Measurements from ENCODE around the gene GSK3A. TPM values are rescaled to one million over a fixed set of nuclear protein-coding genes. Genes with fewer than 3 reads are reported as not detected.

Gene GSK3A
- total RNA-seq, 2 experiments from 2014 or later: 38.2 to 39.0 TPM

DNA sequence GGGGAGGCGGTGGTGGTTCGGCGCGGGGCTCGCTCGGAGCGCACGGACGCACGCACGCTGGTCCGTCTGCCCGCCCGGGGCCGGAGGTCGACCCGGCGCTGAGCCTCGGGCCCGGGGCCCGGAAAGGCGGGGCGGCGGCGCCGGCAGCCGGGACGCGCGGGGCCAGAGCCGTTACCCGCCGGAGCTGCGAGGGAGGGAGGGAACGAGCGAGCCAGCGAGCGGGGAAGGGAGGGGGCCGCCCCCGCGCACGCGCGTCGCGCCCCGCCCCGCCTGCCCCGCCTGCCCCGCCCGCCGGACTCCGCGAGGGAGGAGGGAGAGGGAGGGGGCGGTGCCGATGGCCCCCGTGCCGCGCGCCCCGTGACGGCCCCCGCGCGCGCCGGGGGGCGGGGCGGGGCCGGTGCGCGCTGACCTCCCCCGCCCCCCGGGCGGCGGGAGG lies 41.7 kb upstream of the GSK3A start:
- peak; percentile 86 for DNase-seq
- peaks cover 34% of the 10 kb centered on the region for H3K4me1 Mint-ChIP-seq
- H3K27ac Mint-ChIP-seq: no peak overlapping the region
- H3K4me3 Mint-ChIP-seq: no peak overlapping the region
- no peaks in the 10 kb centered on the region for H3K9me3 Mint-ChIP-seq
- no peaks in the 10 kb centered on the region for H3K27me3 Mint-ChIP-seq
- peaks cover 4% of the 10 kb centered on the region for H3K36me3 Mint-ChIP-seq

DNA sequence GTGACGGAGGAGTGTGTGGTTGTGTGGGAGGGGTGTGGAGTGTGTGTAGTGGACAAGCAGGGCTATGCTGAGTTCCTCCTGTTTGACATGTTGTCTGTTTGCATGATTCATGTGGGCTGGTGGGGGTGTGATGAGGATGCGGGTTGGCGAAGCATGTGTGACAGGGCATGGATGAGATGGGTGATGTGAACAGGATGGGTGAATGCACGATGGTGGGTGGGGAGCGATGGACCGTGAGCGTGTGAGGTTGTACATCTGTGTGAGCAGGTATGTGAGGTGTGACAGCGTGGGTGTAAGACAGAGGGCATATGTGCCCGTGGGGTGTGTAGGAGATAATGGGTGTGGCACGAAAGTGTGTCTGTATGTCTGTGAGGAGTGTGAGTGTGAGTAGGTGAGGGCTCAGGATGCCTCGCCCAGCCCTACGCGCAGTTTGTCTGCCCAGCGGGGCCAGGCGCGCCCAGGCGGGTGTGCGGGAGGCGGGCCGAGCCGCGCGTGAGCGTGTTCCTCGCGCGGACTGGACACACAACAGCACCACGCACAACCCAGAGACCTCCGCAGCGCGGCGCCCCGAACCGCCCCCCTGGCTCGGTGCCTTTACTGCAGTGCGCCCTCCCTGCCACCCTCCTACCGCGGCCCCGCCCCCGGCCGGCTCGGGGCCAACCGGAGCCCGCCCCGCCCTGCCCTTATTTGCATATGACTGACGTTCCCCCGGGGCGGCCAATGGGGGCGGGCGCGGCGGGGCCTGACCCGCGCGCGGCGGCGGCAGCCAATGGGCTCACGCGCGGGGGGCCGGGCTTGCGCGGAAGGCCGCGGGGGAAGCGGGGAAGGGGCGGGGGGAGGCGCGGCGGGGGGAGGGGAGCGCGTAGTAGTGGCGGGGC lies 41.0 kb upstream of the GSK3A start:
- peaks cover 40% of the 10 kb centered on the region for H3K4me1 Mint-ChIP-seq
- H3K27ac Mint-ChIP-seq: no peak overlapping the region
- H3K27me3 Mint-ChIP-seq: no peaks in the 10 kb centered on the region
- DNase-seq: peak; percentile 96
- no peaks in the 10 kb centered on the region for H3K9me3 Mint-ChIP-seq
- no peak overlapping the region for H3K4me3 Mint-ChIP-seq
- peaks cover 4% of the 10 kb centered on the region for H3K36me3 Mint-ChIP-seq

DNA sequence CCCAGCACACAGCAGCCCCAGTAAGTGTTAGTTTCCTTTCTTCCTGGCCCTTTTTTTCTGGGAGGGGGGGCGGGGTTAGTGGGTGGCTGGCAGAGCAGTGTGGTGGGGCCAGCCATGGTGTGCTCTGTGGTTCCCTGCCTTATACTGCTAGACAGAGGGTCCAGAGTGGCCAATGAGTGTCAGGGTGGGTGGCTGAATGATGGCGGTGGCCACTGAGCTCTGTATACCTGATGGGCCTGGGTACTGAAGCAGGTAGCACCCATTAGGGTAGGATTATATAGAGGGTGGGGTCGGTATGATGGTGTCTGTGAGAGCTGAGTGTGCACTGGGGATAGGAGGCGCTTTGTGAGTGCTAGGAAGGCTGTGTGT lies 40.4 kb upstream of the GSK3A start:
- H3K4me1 Mint-ChIP-seq: peaks cover 43% of the 10 kb centered on the region
- H3K36me3 Mint-ChIP-seq: peaks cover 4% of the 10 kb centered on the region
- H3K9me3 Mint-ChIP-seq: no peaks in the 10 kb centered on the region
- no peaks in the 10 kb centered on the region for H3K27me3 Mint-ChIP-seq
- peak overlapping the region; percentile 48 for H3K4me3 Mint-ChIP-seq
- peak overlapping the region; percentile 87 for H3K27ac Mint-ChIP-seq
- DNase-seq: no peak

DNA sequence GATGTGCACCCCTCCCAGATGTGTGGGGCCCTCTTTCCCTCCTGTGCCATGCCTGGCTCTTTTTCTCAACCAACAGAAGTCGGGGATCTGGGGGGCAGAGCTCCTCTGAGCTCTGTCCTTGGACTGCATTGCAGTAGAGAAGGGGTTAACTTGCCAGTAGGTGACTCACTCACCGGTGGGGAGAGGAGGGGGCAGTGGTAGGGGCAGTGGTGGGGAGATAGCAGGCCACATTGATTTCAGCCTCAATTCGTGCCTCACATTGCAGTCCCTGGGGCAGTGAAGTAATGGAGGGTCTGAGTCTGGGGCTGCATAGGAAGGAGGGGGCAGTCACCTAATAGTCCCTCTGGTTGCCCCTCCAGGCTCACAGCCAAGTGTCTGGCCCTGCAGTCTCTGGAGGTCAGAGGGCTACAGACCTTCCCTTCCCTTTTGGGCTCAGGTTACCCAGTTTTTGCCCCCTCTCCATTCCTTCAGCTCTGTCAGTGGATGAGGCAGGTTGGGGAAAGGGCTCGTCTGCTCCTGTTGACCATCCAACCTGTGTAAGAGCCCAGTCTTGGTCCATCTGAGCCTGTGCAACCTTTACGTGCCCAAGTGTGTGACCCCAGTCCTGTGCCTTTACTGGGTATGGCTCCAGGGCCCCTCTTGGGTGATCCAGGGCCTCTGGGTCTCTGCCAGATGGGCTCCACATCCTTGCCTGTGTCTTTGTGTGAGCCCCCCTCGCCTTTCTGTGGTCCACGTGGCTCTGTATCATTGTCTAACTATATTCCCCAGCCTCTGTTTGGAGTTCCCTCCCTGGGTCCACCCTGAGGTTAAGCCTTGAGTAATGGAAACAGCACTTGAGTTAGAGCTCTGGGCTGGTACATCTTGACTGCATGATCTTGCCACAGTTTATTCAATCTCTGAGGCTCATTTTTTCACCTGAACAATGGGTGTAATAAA lies 39.7 kb upstream of the GSK3A start:
- H3K27me3 Mint-ChIP-seq: no peaks in the 10 kb centered on the region
- H3K27ac Mint-ChIP-seq: peak overlapping the region; percentile 87
- peak overlapping the region; percentile 70 for H3K4me3 Mint-ChIP-seq
- DNase-seq: no peak
- no peaks in the 10 kb centered on the region for H3K9me3 Mint-ChIP-seq
- peaks cover 45% of the 10 kb centered on the region for H3K4me1 Mint-ChIP-seq
- H3K36me3 Mint-ChIP-seq: peaks cover 4% of the 10 kb centered on the region

DNA sequence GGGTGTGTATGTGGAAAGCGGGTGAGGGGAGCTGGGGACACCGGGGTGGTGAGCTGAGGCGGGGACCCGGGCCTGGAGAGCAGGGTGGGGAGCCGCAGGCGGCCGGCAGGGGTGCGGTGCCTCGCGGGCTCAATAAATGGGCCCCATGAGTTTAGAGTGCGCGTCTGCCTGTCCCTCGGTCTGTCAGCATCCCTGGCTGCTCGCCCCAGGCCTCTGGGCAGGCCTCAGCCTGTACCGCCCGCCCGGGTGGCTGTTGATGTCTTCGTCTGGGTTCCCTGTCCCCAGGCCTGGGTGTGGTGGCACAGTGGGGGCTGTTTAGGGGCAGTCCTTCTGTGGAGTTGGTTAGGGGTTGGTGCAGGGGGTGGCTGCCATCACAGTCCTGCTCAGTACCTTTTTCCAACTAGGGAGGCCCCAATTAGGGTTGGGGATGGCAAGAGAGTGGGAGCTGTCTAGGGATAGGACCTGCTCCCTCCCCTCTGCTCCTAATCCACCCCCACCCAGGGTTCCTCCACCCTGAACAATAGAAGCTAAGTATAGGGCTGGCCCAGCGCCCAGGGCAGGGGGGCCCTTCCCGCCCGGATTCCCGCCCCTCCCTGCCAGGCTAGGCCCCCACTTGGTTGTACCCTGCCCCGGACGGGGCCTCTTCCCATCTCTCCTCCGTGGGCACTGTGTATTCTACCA lies 38.9 kb upstream of the GSK3A start:
- Mint-ChIP-seq H3K27ac (peak overlapping the region; percentile 87), H3K4me1 (peaks cover 52% of the 10 kb centered on the region), H3K27me3 (no peaks in the 10 kb centered on the region), H3K36me3 (peaks cover 4% of the 10 kb centered on the region), H3K9me3 (no peaks in the 10 kb centered on the region), H3K4me3 (peak overlapping the region; percentile 70)
- DNase-seq: peak; percentile 51

DNA sequence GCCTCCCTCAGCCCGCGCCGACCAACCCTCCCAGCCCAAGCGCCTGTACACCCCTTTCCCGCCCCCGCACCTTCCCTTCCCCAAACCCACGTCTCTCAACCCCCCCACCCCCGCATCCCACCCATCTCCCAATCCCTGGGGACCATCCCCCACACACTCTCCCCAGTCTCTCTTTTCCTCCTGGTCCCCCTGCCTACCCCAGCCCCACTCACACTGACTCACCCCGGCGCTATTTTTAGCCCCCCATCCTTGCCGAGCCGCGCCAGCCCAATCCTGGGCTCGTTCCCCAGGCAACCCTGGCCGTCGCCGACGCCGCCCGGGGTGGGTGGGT lies 38.4 kb upstream of the GSK3A start:
- DNase-seq: peak; percentile 50
- Mint-ChIP-seq H3K27me3 (no peaks in the 10 kb centered on the region), H3K4me3 (peak overlapping the region; percentile 69), H3K27ac (no peak overlapping the region), H3K9me3 (no peaks in the 10 kb centered on the region), H3K4me1 (peaks cover 52% of the 10 kb centered on the region), H3K36me3 (peaks cover 4% of the 10 kb centered on the region)

DNA sequence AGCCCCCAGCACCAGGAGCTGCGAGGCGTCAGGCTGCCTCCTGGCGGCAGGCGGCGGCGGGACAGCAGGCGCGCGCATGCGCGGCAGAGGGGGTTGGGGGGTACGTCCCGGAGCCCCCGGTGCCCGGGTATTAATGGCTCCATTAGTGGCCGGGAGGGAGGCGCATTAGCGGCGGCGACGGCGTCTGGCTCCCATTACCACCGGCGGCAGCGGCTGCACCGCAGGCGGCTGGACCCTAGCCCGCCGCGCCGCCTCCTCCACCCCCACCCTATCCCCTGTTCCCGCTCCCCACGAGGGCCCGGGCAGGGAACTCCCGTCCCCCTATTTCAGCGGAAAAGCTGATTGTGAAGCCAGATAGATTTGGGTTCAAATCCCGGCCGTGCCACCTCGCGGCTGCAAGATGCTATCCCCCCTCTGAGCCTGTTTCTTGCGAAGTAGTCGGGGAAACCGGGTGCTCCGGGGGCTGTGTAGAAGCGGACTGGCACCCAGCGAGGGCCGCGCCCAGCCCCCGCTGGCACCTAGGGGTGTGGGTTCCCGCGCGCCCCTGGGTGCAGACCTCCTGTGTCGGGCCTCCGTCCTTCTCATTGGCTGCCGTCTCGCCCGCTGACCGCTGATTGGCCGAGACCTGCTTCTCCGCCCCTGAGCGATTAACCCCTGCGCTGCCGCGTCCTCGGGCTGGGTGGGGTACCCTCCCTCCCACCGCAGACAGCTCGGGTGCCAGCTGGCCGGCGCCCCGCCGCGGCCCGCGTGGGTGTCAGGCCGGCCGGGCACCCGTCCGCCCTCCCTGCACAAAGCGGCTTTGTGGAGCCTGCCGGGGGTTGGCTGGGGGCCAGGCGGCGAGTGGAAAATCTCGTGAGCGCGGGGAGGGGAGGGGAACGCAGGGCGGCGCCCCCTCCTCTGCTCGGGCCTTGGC lies 37.8 kb upstream of the GSK3A start:
- Mint-ChIP-seq H3K27ac (peak overlapping the region; percentile 80), H3K36me3 (peaks cover 4% of the 10 kb centered on the region), H3K4me3 (peak overlapping the region; percentile 78), H3K4me1 (peaks cover 52% of the 10 kb centered on the region), H3K9me3 (no peaks in the 10 kb centered on the region), H3K27me3 (no peaks in the 10 kb centered on the region)
- DNase-seq: peak; percentile 91

DNA sequence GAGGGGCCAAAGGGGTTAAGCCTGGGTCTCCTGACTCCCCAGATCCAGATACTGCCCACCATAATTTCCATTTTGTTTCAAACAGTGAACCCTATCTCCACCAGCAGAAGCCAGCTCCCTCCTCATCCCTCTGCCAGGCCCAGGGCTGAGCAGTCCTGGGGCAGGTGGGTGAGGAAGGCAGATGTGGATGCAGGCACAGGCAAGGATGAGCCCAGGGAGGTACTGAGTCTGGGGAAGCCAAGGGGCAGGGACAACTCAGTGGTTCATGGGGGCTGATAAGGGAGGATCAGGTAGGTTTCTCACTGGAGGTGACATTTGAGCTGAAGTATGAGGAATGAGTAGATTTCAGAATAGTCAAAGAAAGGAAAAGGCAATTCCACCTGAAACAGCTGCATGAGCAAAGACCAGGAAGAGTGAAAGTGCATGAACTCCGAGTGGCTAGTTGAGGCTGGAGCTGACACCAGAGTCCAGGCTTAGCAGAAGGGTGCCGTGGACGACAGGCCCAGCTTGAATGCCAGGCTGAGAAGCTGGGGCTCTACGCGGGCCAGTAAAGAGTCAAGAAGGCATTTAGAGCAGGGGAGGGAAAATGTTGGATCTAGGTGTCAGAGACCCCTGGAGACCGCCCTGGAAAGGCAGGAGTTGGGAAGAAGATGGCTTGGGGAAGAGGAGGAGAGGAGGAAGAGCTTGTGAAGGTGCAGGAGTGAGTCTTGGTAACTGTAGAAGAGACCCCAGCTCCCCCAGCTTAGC lies 36.9 kb upstream of the GSK3A start:
- DNase-seq: no peak
- peak overlapping the region; percentile 78 for H3K4me3 Mint-ChIP-seq
- peak overlapping the region; percentile 80 for H3K27ac Mint-ChIP-seq
- no peaks in the 10 kb centered on the region for H3K27me3 Mint-ChIP-seq
- no peaks in the 10 kb centered on the region for H3K9me3 Mint-ChIP-seq
- H3K4me1 Mint-ChIP-seq: peaks cover 53% of the 10 kb centered on the region
- H3K36me3 Mint-ChIP-seq: no peaks in the 10 kb centered on the region

DNA sequence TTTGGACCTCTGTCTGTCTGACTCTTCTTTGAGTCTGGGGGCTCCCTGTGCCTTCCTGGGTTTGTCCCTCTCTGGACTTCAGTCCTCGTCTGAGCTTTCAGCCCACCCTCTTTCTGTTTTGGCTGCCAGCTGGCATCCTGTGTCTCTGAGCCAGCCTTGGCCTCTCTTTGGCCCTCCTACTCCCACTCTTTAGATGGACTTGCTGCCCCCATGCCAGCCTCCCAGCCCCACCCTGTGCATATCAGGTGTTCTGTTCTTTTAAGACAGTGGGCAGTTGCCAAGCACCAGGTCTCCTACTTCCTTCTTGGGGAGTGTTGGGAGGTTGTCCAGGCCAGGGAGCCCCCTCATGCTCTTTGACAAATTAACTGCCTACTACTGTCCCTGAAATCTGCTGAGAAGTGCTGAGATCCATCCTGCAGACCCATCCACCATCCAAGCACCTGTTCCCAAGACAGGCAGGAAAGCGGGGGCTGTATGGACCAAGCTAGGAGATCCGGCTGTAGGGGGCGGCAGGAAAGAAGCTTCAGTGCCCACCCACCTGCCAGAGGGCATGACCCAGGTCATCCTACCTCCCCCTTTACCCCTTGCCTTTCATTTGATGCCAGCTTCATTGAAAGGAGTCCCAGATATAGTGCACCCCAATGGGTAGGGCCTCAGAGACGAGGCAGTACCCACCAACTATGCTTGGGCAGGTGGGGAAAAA lies 36.2 kb upstream of the GSK3A start:
- DNase-seq: no peak
- no peaks in the 10 kb centered on the region for H3K9me3 Mint-ChIP-seq

DNA sequence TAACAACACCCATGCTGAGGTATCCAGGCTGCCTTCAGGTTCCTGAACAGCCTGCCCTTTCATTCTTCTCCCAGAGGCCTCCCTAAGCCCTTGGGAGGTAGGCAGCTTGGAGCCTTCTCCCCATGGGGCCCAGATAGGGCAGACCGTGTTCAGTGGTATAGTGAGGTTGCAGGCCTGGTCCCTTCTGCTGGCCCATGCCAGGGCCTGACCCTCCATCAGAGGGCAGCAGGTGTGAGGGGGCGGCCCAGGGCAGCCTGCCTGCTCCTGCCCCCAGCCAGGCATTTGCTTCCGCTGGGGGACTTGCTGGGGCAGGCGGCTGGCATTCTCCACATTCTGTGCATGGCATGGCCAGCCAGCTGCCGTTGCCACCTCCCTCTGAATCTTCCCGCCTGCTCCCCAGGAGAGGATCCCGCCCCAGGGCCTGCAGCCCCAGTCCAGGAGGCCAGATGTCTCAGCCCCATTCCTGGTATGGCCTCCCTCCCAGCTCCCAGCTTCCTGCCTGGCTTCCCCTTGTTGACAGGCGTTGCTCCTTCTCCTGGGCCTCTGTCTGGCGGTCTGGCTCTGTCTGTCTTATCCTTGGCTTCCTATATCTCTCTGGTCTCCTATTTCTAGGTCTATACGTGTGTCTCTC lies 35.5 kb upstream of the GSK3A start:
- no peaks in the 10 kb centered on the region for H3K27me3 Mint-ChIP-seq
- no peak overlapping the region for H3K4me3 Mint-ChIP-seq
- no peaks in the 10 kb centered on the region for H3K36me3 Mint-ChIP-seq
- no peak overlapping the region for H3K27ac Mint-ChIP-seq
- H3K9me3 Mint-ChIP-seq: no peaks in the 10 kb centered on the region
- peaks cover 53% of the 10 kb centered on the region for H3K4me1 Mint-ChIP-seq
- no peak for DNase-seq

More for the DNA sequence above, 36.2 kb upstream of the GSK3A start:
- H3K4me3 Mint-ChIP-seq: peak overlapping the region; percentile 78
- peaks cover 53% of the 10 kb centered on the region for H3K4me1 Mint-ChIP-seq
- no peaks in the 10 kb centered on the region for H3K27me3 Mint-ChIP-seq
- H3K36me3 Mint-ChIP-seq: no peaks in the 10 kb centered on the region
- H3K27ac Mint-ChIP-seq: peak overlapping the region; percentile 80

DNA sequence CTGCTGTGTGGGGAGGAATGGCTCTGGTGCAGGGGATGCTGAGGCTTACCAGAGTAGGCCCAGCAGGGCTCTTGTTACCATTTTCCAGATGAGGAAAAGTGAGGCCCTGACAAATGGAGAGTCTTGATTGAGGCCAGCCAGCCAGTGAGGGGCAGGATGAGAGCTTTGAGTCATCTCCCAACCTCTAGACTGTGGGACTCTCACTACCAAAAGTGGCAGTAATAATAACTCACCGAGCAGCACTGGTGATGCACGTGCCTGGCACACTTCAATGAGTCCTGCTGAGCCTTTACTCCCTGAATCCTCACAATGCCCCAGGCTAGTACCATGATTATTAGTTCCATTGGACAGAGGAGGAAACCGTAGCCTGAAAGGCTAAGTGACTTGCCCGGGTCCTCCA lies 34.4 kb upstream of the GSK3A start:
- no peak for DNase-seq
- Mint-ChIP-seq H3K27ac (no peak overlapping the region), H3K9me3 (no peaks in the 10 kb centered on the region), H3K4me3 (no peak overlapping the region), H3K27me3 (no peaks in the 10 kb centered on the region), H3K4me1 (peaks cover 45% of the 10 kb centered on the region), H3K36me3 (no peaks in the 10 kb centered on the region)

DNA sequence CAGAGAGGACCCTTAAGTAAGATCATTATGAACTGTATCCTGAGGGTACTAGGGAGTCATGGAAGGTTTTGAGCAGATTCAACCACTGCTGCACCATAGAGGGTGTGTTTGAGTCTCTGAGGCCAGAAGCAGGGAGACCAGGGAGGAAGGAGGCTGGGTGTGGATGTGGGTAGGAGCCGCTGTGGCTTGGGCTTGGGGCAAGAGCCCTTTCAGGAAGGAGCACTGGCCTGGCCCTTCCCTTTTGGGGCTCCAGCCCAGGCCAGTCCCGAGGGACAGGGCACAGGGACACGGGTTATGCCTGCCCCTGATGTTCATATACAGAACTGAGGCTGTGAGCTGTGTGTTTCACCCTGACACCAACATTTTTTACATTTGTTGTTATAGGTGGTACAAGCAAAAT lies 33.9 kb upstream of the GSK3A start:
- H3K4me1 Mint-ChIP-seq: peaks cover 42% of the 10 kb centered on the region
- no peak overlapping the region for H3K27ac Mint-ChIP-seq
- H3K4me3 Mint-ChIP-seq: peak overlapping the region; percentile 8
- no peaks in the 10 kb centered on the region for H3K27me3 Mint-ChIP-seq
- DNase-seq: no peak
- H3K9me3 Mint-ChIP-seq: no peaks in the 10 kb centered on the region
- H3K36me3 Mint-ChIP-seq: peaks cover 2% of the 10 kb centered on the region

DNA sequence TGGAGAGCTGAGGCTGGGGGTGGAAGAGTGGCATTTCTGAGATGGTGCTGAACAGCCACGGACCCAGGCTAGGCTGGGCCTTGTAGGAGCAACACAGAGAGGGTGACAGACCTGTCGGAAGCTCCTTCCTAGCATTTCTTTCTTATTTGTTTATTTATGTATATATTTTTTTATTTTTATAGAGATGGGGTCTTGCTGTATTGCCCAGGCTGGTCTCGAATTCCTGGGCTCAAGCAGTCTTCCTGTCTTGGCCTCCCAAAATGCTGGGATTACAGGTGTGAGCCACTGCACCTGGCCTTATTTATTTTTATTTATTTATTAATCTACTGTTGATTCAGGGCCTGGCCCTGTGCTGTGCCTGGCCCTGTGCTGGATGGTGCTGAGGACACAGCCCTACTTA lies 33.1 kb upstream of the GSK3A start:
- Mint-ChIP-seq H3K9me3 (no peaks in the 10 kb centered on the region), H3K4me3 (no peak overlapping the region), H3K27me3 (no peaks in the 10 kb centered on the region), H3K36me3 (peaks cover 2% of the 10 kb centered on the region), H3K4me1 (peaks cover 46% of the 10 kb centered on the region), H3K27ac (no peak overlapping the region)
- DNase-seq: no peak

All from activated naive CD8-positive, alpha-beta T cell treated with anti-CD3 and anti-CD28 coated beads for 36 hours (primary cell).